ENCODE data around the gene GPR62.

- TF ChIP-seq CTCF (IDR thresholded peaks at IDR 0.05) (no peak), EP300 (IDR thresholded peaks at IDR 0.05) (no peak)
Observed at GRCh38 chr3:51967384-51968169, 12.4 kb downstream of the GPR62 start, which contains the start of gene PCBP4.
